Endodermal cell (in vitro differentiated cells): ENCODE measurements around the gene BRSK1. TPM values are rescaled to one million over a fixed set of nuclear protein-coding genes. Genes with fewer than 3 reads are reported as not detected.

ENCODE experiments used
- DNase-seq: peaks from one replicate; pipeline ENCODE4 v3.0.0-alpha.2; 2017
- H3K27ac ChIP-seq: 2 replicates; pipeline ENCODE4 v1.5.1; 2013; ENCODE audit warnings: mild to moderate bottlenecking, low read depth, low read length, moderate library complexity
- H3K27me3 ChIP-seq: 2 replicates; pipeline ENCODE4 v1.6.1; 2013; ENCODE audit warnings: mild to moderate bottlenecking, low read length, moderate library complexity; ENCODE audit not compliant: insufficient read depth, control insufficient read depth, poor library complexity, severe bottlenecking
- H3K36me3 ChIP-seq: 2 replicates; pipeline ENCODE4 v1.7.0; 2013; ENCODE audit warnings: mild to moderate bottlenecking, low read length, moderate library complexity; ENCODE audit not compliant: control insufficient read depth, insufficient read depth
- H3K4me1 ChIP-seq: one replicate; pipeline ENCODE4 v1.7.0; 2013; ENCODE audit warnings: low read length; ENCODE audit not compliant: control insufficient read depth, insufficient read depth
- H3K4me3 ChIP-seq: 2 replicates; pipeline ENCODE4 v1.5.1; 2013; ENCODE audit warnings: mild to moderate bottlenecking, low read length, moderate library complexity
- H3K9ac ChIP-seq: 2 replicates; pipeline ENCODE4 v1.6.1; 2013; ENCODE audit warnings: mild to moderate bottlenecking, low read length, moderate library complexity; ENCODE audit not compliant: poor library complexity, severe bottlenecking; ENCODE audit errors: extremely low read depth
- H3K9me3 ChIP-seq: 2 replicates; pipeline ENCODE4 v1.6.1; 2013; ENCODE audit warnings: mild to moderate bottlenecking, low read length, moderate library complexity; ENCODE audit not compliant: control insufficient read depth
- H3K27ac Mint-ChIP-seq: 2 replicates; pipeline ENCODE4 v1.8.0; 2020; ENCODE audit warnings: mixed read lengths
- H3K27me3 Mint-ChIP-seq: 2 replicates; pipeline ENCODE4 v1.8.0; 2021; ENCODE audit warnings: mild to moderate bottlenecking, mixed read lengths; ENCODE audit not compliant: insufficient read depth
- H3K36me3 Mint-ChIP-seq: 2 replicates; pipeline ENCODE4 v1.8.0; 2020; ENCODE audit warnings: low read depth, mixed read lengths
- H3K4me1 Mint-ChIP-seq: 2 replicates; pipeline ENCODE4 v1.8.0; 2020; ENCODE audit warnings: mixed read lengths
- H3K4me3 Mint-ChIP-seq: 2 replicates; pipeline ENCODE4 v1.8.0; 2020; ENCODE audit warnings: mild to moderate bottlenecking, moderate library complexity, mixed read lengths
- H3K9me3 Mint-ChIP-seq: 2 replicates; pipeline ENCODE4 v1.8.0; 2020; ENCODE audit warnings: mild to moderate bottlenecking, mixed read lengths
- WGBS, 2 experiments: methylation state at CpG; one replicate each; pipeline versions ENCODE4 v1.1.5 to v1.1.7; 2013; ENCODE audit warnings: missing lambda C conversion rate in 2 of 2, mixed read lengths in 1 of 2; ENCODE audit not compliant: insufficient coverage in 1 of 2, insufficient read length in 1 of 2; 5-methylcytosine and 5-hydroxymethylcytosine counted together
- total RNA-seq, 2 donors: library from RNA; stranded (reverse); fragmentation: NEBNext Ultra II Directional in 1 of 2; extraction: Animal tissue kit (Norgen Biotek cat#: 25700) in 1 of 2; gene quantifications; 2 replicates in 1 of 2; 3 replicates in 1 of 2; pipeline ENCODE4 v1.2.1, GENCODE V29; 2021
- TF ChIP-seq, protein P1 (sequence below): fragments of 200-600 bp; sonication (generic); conservative IDR thresholded peaks from 2 replicates; pipeline ENCODE4 v1.5.0; 2021; ENCODE audit warnings: antibody characterized with exemption, mild to moderate bottlenecking

BRSK1 gene
- total RNA-seq, 2 donors from 2014 or later: 75.9 to 91.4 TPM

DNA sequence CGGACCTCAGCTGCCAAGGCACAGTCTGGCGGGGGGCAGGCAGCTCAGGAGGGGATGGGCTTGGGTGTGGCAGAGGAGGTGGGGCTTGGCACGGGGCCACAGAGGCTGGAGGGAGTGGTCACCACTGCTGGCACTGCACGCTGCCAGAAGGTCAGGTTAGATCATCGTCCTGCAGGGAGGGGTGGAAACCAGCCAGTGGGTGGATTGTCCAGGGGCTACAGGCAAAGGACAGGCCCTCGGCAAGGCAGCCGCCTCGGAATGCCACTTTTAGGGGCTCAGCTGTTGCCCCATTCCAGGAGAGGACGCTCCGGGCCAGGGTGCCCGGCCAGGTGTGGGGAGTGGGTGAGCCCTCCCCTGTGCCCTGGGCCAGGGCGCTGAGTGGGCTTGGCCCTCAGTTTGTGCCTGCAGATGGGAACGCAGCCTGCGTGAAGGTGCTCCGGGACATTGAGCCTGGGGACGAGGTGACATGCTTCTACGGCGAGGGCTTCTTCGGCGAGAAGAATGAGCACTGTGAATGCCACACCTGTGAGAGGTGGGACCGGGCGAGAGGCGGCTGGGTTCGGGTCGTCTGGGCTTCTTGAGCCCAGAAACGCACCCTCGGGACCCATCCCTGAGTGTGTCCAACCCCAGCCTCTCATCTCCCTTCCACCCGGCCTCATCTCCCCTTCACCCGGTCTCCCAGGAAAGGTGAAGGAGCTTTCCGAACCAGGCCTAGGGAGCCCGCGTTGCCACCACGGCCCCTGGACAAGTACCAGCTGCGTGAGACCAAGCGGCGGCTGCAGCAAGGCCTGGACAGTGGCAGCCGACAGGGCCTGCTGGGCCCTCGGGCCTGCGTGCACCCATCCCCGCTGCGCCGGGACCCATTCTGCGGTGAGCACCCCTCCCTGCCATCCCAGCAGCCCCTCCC lies 62.3 kb downstream of the BRSK1 start:
- Histone ChIP-seq H3K27me3 (peaks cover 1% of the 10 kb centered on the region), H3K9ac (no peak overlapping the region), H3K36me3 (peaks cover 47% of the 10 kb centered on the region), H3K4me3 (no peak overlapping the region), H3K27ac (peak overlapping the region; percentile 16), H3K4me1 (peaks cover 9% of the 10 kb centered on the region), H3K9me3 (no peaks in the 10 kb centered on the region)
- H3K27me3 Mint-ChIP-seq: peaks cover 8% of the 10 kb centered on the region
- H3K9me3 Mint-ChIP-seq: no peaks in the 10 kb centered on the region
- H3K27ac Mint-ChIP-seq: no peak overlapping the region
- peaks cover 46% of the 10 kb centered on the region for H3K36me3 Mint-ChIP-seq
- TF ChIP-seq, protein P1, sequence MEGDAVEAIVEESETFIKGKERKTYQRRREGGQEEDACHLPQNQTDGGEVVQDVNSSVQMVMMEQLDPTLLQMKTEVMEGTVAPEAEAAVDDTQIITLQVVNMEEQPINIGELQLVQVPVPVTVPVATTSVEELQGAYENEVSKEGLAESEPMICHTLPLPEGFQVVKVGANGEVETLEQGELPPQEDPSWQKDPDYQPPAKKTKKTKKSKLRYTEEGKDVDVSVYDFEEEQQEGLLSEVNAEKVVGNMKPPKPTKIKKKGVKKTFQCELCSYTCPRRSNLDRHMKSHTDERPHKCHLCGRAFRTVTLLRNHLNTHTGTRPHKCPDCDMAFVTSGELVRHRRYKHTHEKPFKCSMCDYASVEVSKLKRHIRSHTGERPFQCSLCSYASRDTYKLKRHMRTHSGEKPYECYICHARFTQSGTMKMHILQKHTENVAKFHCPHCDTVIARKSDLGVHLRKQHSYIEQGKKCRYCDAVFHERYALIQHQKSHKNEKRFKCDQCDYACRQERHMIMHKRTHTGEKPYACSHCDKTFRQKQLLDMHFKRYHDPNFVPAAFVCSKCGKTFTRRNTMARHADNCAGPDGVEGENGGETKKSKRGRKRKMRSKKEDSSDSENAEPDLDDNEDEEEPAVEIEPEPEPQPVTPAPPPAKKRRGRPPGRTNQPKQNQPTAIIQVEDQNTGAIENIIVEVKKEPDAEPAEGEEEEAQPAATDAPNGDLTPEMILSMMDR: no peak
- WGBS, 2 experiments: 91 to 92% methylated on average over 28 to 43 of the region's 43 CpGs
- H3K4me3 Mint-ChIP-seq: no peak overlapping the region
- peak; percentile 45 for DNase-seq
- peaks cover 16% of the 10 kb centered on the region for H3K4me1 Mint-ChIP-seq

GRCh38 chr19:55346725-55347441 lies 63.1 kb downstream of the BRSK1 start:
- TF ChIP-seq, protein P1: no peak
- Histone ChIP-seq H3K27me3 (peaks cover 9% of the 10 kb centered on the region), H3K9me3 (no peaks in the 10 kb centered on the region), H3K4me3 (no peak overlapping the region), H3K27ac (no peak overlapping the region), H3K4me1 (peaks cover 9% of the 10 kb centered on the region), H3K36me3 (peaks cover 45% of the 10 kb centered on the region), H3K9ac (no peak overlapping the region)
- Mint-ChIP-seq H3K36me3 (peaks cover 41% of the 10 kb centered on the region), H3K4me3 (no peak overlapping the region), H3K4me1 (peaks cover 10% of the 10 kb centered on the region), H3K27me3 (peaks cover 16% of the 10 kb centered on the region), H3K27ac (no peak overlapping the region), H3K9me3 (no peaks in the 10 kb centered on the region)
- 94 to 96% methylated on average over 9 to 41 of the region's 41 CpGs for WGBS, 2 experiments
- DNase-seq: peak; percentile 48

DNA sequence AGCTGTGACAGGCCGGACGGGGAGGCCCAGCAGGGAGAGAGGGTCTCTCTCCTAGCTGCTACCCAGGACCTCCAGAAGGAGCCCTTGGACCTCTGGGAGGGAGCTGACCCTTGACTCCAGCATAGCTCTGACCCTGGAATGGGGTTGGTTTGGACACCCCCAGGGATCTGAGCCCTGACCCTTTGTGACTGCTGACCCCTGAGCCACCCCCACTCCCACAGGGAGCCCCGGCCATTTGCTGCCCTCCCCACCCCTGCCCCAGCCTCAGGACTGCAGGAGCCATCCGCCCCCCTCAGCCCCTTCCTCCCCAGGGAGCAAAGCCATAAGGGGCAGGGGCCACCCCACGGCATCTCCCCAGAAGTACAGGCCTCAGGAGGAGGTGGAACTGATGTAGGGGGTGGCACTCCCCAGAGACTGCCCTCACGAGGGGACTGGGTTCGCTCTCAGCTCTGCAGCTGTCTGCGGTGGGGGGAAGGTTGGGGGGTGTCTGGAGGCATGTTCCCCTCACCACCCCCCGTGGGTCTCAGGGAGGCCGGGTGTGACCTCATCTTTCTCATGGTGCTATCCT lies 63.7 kb downstream of the BRSK1 start:
- Mint-ChIP-seq H3K27me3 (peaks cover 23% of the 10 kb centered on the region), H3K9me3 (no peaks in the 10 kb centered on the region), H3K36me3 (peaks cover 38% of the 10 kb centered on the region), H3K4me3 (no peak overlapping the region), H3K4me1 (peaks cover 10% of the 10 kb centered on the region), H3K27ac (no peak overlapping the region)
- peaks cover 38% of the 10 kb centered on the region for H3K36me3 ChIP-seq
- DNase-seq: peak; percentile 41
- H3K4me1 ChIP-seq: peaks cover 9% of the 10 kb centered on the region
- 86 to 92% methylated on average over 2 to 8 of the region's 10 CpGs for WGBS, 2 experiments
- H3K4me3 ChIP-seq: no peak overlapping the region
- peaks cover 16% of the 10 kb centered on the region for H3K27me3 ChIP-seq
- no peak overlapping the region for H3K27ac ChIP-seq
- TF ChIP-seq, protein P1: no peak
- H3K9me3 ChIP-seq: no peaks in the 10 kb centered on the region
- H3K9ac ChIP-seq: no peak overlapping the region
